Activated naive CD8-positive, alpha-beta T cell treated with anti-CD3 and anti-CD28 coated beads, Interleukin-2, amount 10 ng/mL, durations not matched to agents 7 days and 5 days (primary cell): Measurements from ENCODE around the gene TP53AIP1. TPM values are rescaled to one million over a fixed set of nuclear protein-coding genes. Genes with fewer than 3 reads are reported as not detected.

Source experiments
- total RNA-seq, 2 experiments: library from RNA; stranded (reverse); gene quantifications; one replicate each; pipeline ENCODE4 v1.2.3, GENCODE V29; 2021

Gene TP53AIP1
- total RNA-seq, 2 experiments from 2014 or later, result not detected

Other genes with a start within 250 kb of the TP53AIP1 start
- gene FLI1, start 248.8 kb downstream of the TP53AIP1 start, total RNA-seq, result 10 to 100 TPM; 83.4 to 86.5 TPM
- gene KCNJ1, start 75.6 kb downstream of the TP53AIP1 start, total RNA-seq, result under 1 TPM in 1 of 2 experiments, not detected in 1; 0.14 TPM
- under 1 TPM; 0.17 to 0.20 TPM for gene KCNJ5, start 51.5 kb downstream of the TP53AIP1 start, total RNA-seq
- gene ARHGAP32, start 249.5 kb upstream of the TP53AIP1 start, total RNA-seq, result 1 to 10 TPM; 2.5 to 3.4 TPM